WTC11 (cell line): ENCODE measurements around the gene SP140. TPM values are rescaled to one million over a fixed set of nuclear protein-coding genes. Genes with fewer than 3 reads are reported as not detected.

Experiments
- ATAC-seq: fragments of 200-7000 bp; cut with Tn5 transposase; 2 replicates; pipeline ENCODE4 v1.10.0; 2021; ENCODE audit warnings: mild to moderate bottlenecking, moderate library complexity
- CTCF ChIA-PET: fragments of 300-600 bp; sonication (Branson Sonifier 250); formaldehyde crosslinking; loops from one replicate; lab custom pipeline; 2021; ENCODE audit warnings: antibody characterized with exemption; lab: Charles Lee
- POLR2A ChIA-PET: fragments of 350-600 bp; sonication (Branson Sonifier 250); formaldehyde crosslinking; loops from one replicate; lab custom pipeline; 2021; ENCODE audit warnings: antibody characterized with exemption; lab: Charles Lee
- DNase-seq: peaks from one replicate; pipeline ENCODE4 v3.0.0; 2021; ENCODE audit warnings: low spot score
- H3K27ac Mint-ChIP-seq: 2 replicates; pipeline ENCODE4 v1.8.0; 2021; ENCODE audit warnings: mixed read lengths
- H3K27me3 Mint-ChIP-seq: 2 replicates; pipeline ENCODE4 v1.8.0; 2021; ENCODE audit warnings: low read depth, mild to moderate bottlenecking, moderate library complexity, mixed read lengths
- H3K36me3 Mint-ChIP-seq: 2 replicates; pipeline ENCODE4 v1.8.0; 2021; ENCODE audit warnings: mixed read lengths
- H3K4me1 Mint-ChIP-seq: 2 replicates; pipeline ENCODE4 v1.8.0; 2022; ENCODE audit warnings: mixed read lengths
- H3K4me3 Mint-ChIP-seq: 2 replicates; pipeline ENCODE4 v1.8.0; 2021; ENCODE audit warnings: mild to moderate bottlenecking, moderate library complexity, mixed read lengths
- H3K9me3 Mint-ChIP-seq: 2 replicates; pipeline ENCODE4 v1.8.0; 2021; ENCODE audit warnings: mixed read lengths
- CBFB ChIP-seq: sonication (generic); formaldehyde crosslinking; IDR thresholded peaks from 2 replicates; pipeline ENCODE4 v1.8.1; 2022; ENCODE audit warnings: mild to moderate bottlenecking, low read depth, missing genetic modification reagents
- ELF4 ChIP-seq: sonication (generic); formaldehyde crosslinking; IDR thresholded peaks from 2 replicates; pipeline ENCODE4 v1.8.1; 2022; ENCODE audit warnings: low read depth, mild to moderate bottlenecking, moderate library complexity, missing genetic modification reagents
- EMX1 ChIP-seq: fragments of 250-450 bp; sonication (Bioruptor Pico); IDR thresholded peaks from 2 replicates; pipeline ENCODE4 v1.8.0; 2021; ENCODE audit warnings: mild to moderate bottlenecking
- FOXP4 ChIP-seq: sonication (generic); formaldehyde crosslinking; IDR thresholded peaks from 2 replicates; pipeline ENCODE4 v1.8.0; 2022; ENCODE audit warnings: mild to moderate bottlenecking, missing genetic modification reagents
- GABPB1 ChIP-seq: sonication (generic); formaldehyde crosslinking; IDR thresholded peaks from 2 replicates; pipeline ENCODE4 v1.8.1; 2023; ENCODE audit warnings: mild to moderate bottlenecking, missing genetic modification reagents
- IRF2 ChIP-seq: sonication (generic); formaldehyde crosslinking; IDR thresholded peaks from 2 replicates; pipeline ENCODE4 v1.8.0; 2022; ENCODE audit warnings: low read depth, missing genetic modification reagents, borderline replicate concordance
- JUN ChIP-seq: sonication (generic); formaldehyde crosslinking; IDR thresholded peaks from 2 replicates; pipeline ENCODE4 v1.8.0; 2023; ENCODE audit warnings: mild to moderate bottlenecking, missing genetic modification reagents
- NFATC4 ChIP-seq: fragments of 250-450 bp; sonication (Bioruptor Pico); IDR thresholded peaks from 2 replicates; pipeline ENCODE4 v1.9.0; 2021; ENCODE audit warnings: mild to moderate bottlenecking
- NR3C1 ChIP-seq: sonication (generic); formaldehyde crosslinking; conservative IDR thresholded peaks from 2 replicates; pipeline ENCODE4 v1.8.1; 2023; ENCODE audit warnings: low read depth, mild to moderate bottlenecking, missing genetic modification reagents
- OVOL2 ChIP-seq: fragments of 250-450 bp; sonication (Bioruptor Pico); IDR thresholded peaks from 2 replicates; pipeline ENCODE4 v1.9.0; 2021; ENCODE audit warnings: mild to moderate bottlenecking, borderline replicate concordance
- PREB ChIP-seq: sonication (generic); formaldehyde crosslinking; IDR thresholded peaks from 2 replicates; pipeline ENCODE4 v1.8.1; 2022; ENCODE audit warnings: mild to moderate bottlenecking, missing genetic modification reagents, moderate library complexity, borderline replicate concordance
- RORB ChIP-seq: fragments of 250-450 bp; sonication (Bioruptor Pico); IDR thresholded peaks from 2 replicates; pipeline ENCODE4 v1.9.0; 2021; ENCODE audit warnings: mild to moderate bottlenecking
- SMAD3 ChIP-seq: sonication (generic); formaldehyde crosslinking; IDR thresholded peaks from 2 replicates; pipeline ENCODE4 v1.8.0; 2022; ENCODE audit warnings: missing genetic modification reagents, mild to moderate bottlenecking, borderline replicate concordance
- SOX15 ChIP-seq: fragments of 250-450 bp; sonication (Bioruptor Pico); IDR thresholded peaks from 2 replicates; pipeline ENCODE4 v1.9.0; 2021; ENCODE audit warnings: mild to moderate bottlenecking
- TEAD4 ChIP-seq: sonication (generic); formaldehyde crosslinking; IDR thresholded peaks from 2 replicates; pipeline ENCODE4 v1.8.0; 2022; ENCODE audit warnings: mild to moderate bottlenecking, missing genetic modification reagents
- USF1 ChIP-seq: sonication (generic); formaldehyde crosslinking; IDR thresholded peaks from 2 replicates; pipeline ENCODE4 v1.8.0; 2022; ENCODE audit warnings: mild to moderate bottlenecking, missing genetic modification reagents
- ZMAT4 ChIP-seq: fragments of 250-450 bp; sonication (Bioruptor Pico); IDR thresholded peaks from 2 replicates; pipeline ENCODE4 v1.9.0; 2021; ENCODE audit warnings: mild to moderate bottlenecking
- ZNF263 ChIP-seq: sonication (generic); formaldehyde crosslinking; IDR thresholded peaks from 2 replicates; pipeline ENCODE4 v1.8.1; 2022; ENCODE audit warnings: low read depth, mild to moderate bottlenecking, moderate library complexity, missing genetic modification reagents
- ZNF396 ChIP-seq: fragments of 250-450 bp; sonication (Bioruptor Pico); IDR thresholded peaks from 2 replicates; pipeline ENCODE4 v1.8.0; 2021; ENCODE audit warnings: mild to moderate bottlenecking, moderate library complexity, borderline replicate concordance
- ZNF423 ChIP-seq: fragments of 250-450 bp; sonication (Bioruptor Pico); IDR thresholded peaks from 2 replicates; pipeline ENCODE4 v2.1.2; 2022; ENCODE audit warnings: mild to moderate bottlenecking, moderate library complexity
- total RNA-seq: library from RNA; stranded (reverse); gene quantifications from 3 replicates; pipeline ENCODE4 v1.2.3, GENCODE V29; 2021
- TF ChIP-seq, protein P1 (sequence below): sonication (generic); formaldehyde crosslinking; IDR thresholded peaks from 2 replicates; pipeline ENCODE4 v1.8.1; 2023; ENCODE audit warnings: mild to moderate bottlenecking, moderate library complexity, missing genetic modification reagents
- TF ChIP-seq, protein P2 (sequence below): sonication (generic); formaldehyde crosslinking; IDR thresholded peaks from 2 replicates; pipeline ENCODE4 v1.8.0; 2022; ENCODE audit warnings: mild to moderate bottlenecking, missing genetic modification reagents
- TF ChIP-seq, protein P3 (sequence below): sonication (generic); formaldehyde crosslinking; IDR thresholded peaks from 2 replicates; pipeline ENCODE4 v1.8.1; 2022; ENCODE audit warnings: low read depth, missing genetic modification reagents, borderline replicate concordance

SP140 gene
- total RNA-seq, 1 experiment from 2014 or later: 0.66 TPM

DNA sequence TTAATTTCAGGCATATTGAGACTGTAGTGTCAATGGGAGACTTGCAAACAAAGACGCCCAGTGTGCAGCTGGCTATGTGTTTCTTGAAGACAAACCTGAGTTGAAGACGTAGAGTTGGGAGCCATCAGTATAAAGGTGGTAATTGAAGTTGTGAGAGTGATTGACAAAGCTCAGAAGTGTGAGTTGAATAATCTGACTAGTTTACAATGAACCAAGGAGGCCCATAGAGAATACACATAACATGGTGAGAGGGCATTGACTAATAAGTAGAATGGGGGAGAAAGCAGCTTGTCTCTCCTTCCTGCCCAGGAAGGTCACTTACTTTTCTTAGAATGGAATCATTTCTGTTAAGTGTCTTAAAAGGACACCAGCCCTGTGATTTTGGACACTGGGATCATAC is 19.8 kb upstream of the SP140 start:
- CTCF ChIA-PET: interaction anchor here (1.1 kb wide), 1 partner anchor 137 kb away, joined by 3 read pairs; the partner anchor contains the start of gene SLC16A14
- no peak for ATAC-seq
- H3K27ac Mint-ChIP-seq: no peak overlapping the region

DNA sequence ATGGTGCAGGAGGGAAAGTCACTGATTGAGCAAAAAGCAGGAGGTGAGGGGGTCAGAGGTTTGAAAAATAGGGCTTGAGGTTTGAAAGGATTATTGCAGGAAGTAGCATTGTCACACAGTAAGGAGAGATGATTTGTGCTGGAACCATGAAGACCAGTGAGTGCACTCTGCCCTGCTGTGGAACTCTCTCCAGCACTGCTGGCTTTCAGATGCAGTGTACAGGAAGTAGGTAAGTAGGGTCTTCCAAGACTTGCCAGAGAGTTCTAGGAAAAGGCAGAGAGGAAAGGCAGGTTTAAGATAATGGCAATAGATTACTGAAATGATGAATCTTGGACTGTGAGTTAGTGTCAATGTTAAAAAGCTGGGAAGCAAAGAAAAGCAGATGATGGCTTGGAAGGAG is 17.0 kb upstream of the SP140 start:
- POLR2A ChIA-PET: no interaction called here
- ATAC-seq: no peak
- no peak overlapping the region for H3K4me3 Mint-ChIP-seq
- no peak overlapping the region for H3K27ac Mint-ChIP-seq
- H3K9me3 Mint-ChIP-seq: no peaks in the 10 kb centered on the region
- no peaks in the 10 kb centered on the region for H3K4me1 Mint-ChIP-seq
- DNase-seq: no peak
- CTCF ChIA-PET: no interaction called here
- H3K27me3 Mint-ChIP-seq: no peaks in the 10 kb centered on the region
- no peaks in the 10 kb centered on the region for H3K36me3 Mint-ChIP-seq
- TF ChIP-seq IRF2 (CRISPR knock-in tag): no peak
- no peak for TF ChIP-seq ELF4 (CRISPR knock-in tag)
- no peak for TF ChIP-seq PREB (CRISPR knock-in tag)
- TF ChIP-seq JUN (CRISPR knock-in tag): no peak
- TF ChIP-seq, protein P1, sequence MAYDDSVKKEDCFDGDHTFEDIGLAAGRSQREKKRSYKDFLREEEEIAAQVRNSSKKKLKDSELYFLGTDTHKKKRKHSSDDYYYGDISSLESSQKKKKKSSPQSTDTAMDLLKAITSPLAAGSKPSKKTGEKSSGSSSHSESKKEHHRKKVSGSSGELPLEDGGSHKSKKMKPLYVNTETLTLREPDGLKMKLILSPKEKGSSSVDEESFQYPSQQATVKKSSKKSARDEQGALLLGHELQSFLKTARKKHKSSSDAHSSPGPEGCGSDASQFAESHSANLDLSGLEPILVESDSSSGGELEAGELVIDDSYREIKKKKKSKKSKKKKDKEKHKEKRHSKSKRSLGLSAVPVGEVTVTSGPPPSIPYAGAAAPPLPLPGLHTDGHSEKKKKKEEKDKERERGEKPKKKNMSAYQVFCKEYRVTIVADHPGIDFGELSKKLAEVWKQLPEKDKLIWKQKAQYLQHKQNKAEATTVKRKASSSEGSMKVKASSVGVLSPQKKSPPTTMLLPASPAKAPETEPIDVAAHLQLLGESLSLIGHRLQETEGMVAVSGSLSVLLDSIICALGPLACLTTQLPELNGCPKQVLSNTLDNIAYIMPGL (CRISPR knock-in tag): no peak
- no peak for TF ChIP-seq ZNF263 (CRISPR knock-in tag)

More for the DNA sequence above, 19.8 kb upstream of the SP140 start:
- H3K4me1 Mint-ChIP-seq: no peaks in the 10 kb centered on the region
- H3K4me3 Mint-ChIP-seq: no peak overlapping the region
- H3K27me3 Mint-ChIP-seq: no peaks in the 10 kb centered on the region
- TF ChIP-seq TEAD4 (CRISPR knock-in tag) (no peak), EMX1 (no peak), SOX15 (CRISPR knock-in tag) (no peak), SMAD3 (CRISPR knock-in tag) (no peak), USF1 (CRISPR knock-in tag) (no peak), NR3C1 (CRISPR knock-in tag) (no peak), ELF4 (CRISPR knock-in tag) (no peak), ZNF423 (CRISPR knock-in tag) (no peak), ZNF396 (CRISPR knock-in tag) (no peak), NFATC4 (CRISPR knock-in tag) (no peak), ZMAT4 (CRISPR knock-in tag) (no peak), OVOL2 (no peak), GABPB1 (no peak), PREB (CRISPR knock-in tag) (no peak), RORB (no peak), FOXP4 (CRISPR knock-in tag) (no peak), CBFB (CRISPR knock-in tag) (no peak)
- TF ChIP-seq, protein P2, sequence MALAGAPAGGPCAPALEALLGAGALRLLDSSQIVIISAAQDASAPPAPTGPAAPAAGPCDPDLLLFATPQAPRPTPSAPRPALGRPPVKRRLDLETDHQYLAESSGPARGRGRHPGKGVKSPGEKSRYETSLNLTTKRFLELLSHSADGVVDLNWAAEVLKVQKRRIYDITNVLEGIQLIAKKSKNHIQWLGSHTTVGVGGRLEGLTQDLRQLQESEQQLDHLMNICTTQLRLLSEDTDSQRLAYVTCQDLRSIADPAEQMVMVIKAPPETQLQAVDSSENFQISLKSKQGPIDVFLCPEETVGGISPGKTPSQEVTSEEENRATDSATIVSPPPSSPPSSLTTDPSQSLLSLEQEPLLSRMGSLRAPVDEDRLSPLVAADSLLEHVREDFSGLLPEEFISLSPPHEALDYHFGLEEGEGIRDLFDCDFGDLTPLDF: no peak
- TF ChIP-seq, protein P3, sequence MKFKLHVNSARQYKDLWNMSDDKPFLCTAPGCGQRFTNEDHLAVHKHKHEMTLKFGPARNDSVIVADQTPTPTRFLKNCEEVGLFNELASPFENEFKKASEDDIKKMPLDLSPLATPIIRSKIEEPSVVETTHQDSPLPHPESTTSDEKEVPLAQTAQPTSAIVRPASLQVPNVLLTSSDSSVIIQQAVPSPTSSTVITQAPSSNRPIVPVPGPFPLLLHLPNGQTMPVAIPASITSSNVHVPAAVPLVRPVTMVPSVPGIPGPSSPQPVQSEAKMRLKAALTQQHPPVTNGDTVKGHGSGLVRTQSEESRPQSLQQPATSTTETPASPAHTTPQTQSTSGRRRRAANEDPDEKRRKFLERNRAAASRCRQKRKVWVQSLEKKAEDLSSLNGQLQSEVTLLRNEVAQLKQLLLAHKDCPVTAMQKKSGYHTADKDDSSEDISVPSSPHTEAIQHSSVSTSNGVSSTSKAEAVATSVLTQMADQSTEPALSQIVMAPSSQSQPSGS (CRISPR knock-in tag): no peak
- H3K9me3 Mint-ChIP-seq: peaks cover 12% of the 10 kb centered on the region; the same call in 1 of the 2 replicates
- DNase-seq: no peak
- POLR2A ChIA-PET: no interaction called here
- peaks cover 7% of the 10 kb centered on the region for H3K36me3 Mint-ChIP-seq
